Right atrium auricular region (tissue), 2 donors: ENCODE results near the gene RFX8. TPM values are rescaled to one million over a fixed set of nuclear protein-coding genes. Genes with fewer than 3 reads are reported as not detected.

Source experiments
- DNase-seq: peaks from one replicate; pipeline ENCODE4 v3.0.0-alpha.2; 2019; ENCODE audit warnings: low spot score
- H3K27ac ChIP-seq, 2 donors: fragments of 200-600 bp; sonication (generic); 1 replicate in 1 of 2; 2 replicates in 1 of 2; pipeline ENCODE4 v1.5.1; 2016 to 2019
- H3K27me3 ChIP-seq, 2 donors: fragments of 200-600 bp; sonication (generic); one replicate each; pipeline versions ENCODE4 v1.5.1 to v1.6.0; 2017 to 2019
- H3K36me3 ChIP-seq: fragments of 200-600 bp; sonication (generic); one replicate; pipeline ENCODE4 v1.5.1; 2016
- H3K4me1 ChIP-seq, 2 donors: fragments of 200-600 bp; sonication (generic); one replicate each; pipeline versions ENCODE4 v1.5.1 to v1.6.0; 2017 to 2019
- H3K4me3 ChIP-seq, 2 donors: fragments of 200-600 bp; sonication (generic); 1 replicate in 1 of 2; 2 replicates in 1 of 2; pipeline ENCODE4 v1.5.1; 2017 to 2019; ENCODE audit warnings: mild to moderate bottlenecking in 1 of 2, moderate library complexity in 1 of 2
- H3K9me3 ChIP-seq, 2 donors: fragments of 200-600 bp; sonication (generic); one replicate each; pipeline ENCODE4 v1.5.1; 2019
- CTCF ChIP-seq, 2 donors: fragments of 200-600 bp; sonication (generic); IDR thresholded peaks; one replicate each; pipeline ENCODE4 v1.5.1; 2019; ENCODE audit warnings: antibody characterized with exemption in 2 of 2
- total RNA-seq, 2 donors: library from RNA; depleted of rRNA; stranded (reverse); fragments of >200 nt; gene quantifications; one replicate each; pipeline ENCODE4 v1.1.0, GENCODE V29; 2016

RFX8 gene
- total RNA-seq, 2 donors from 2014 or later, result 0.35 TPM; not detected in 1

- TF ChIP-seq CTCF (IDR thresholded peaks at IDR 0.05), result no peak
- Histone ChIP-seq H3K27ac (no peak overlapping the region), H3K4me3 (no peak overlapping the region), H3K36me3 (no peaks in the 10 kb centered on the region), H3K4me1 (peaks cover 0 to 22% of the 10 kb centered on the region in 2 donors), H3K9me3 (no peaks in the 10 kb centered on the region), H3K27me3 (no peaks in the 10 kb centered on the region)
- DNase-seq, result no peak
Measured at GRCh38 chr2:101500180-101500579, 25.3 kb upstream of the RFX8 start.

- Histone ChIP-seq H3K27ac (no peak overlapping the region), H3K4me3 (no peak overlapping the region), H3K27me3 (no peaks in the 10 kb centered on the region), H3K4me1 (peaks cover 0 to 13% of the 10 kb centered on the region in 2 donors), H3K36me3 (no peaks in the 10 kb centered on the region), H3K9me3 (no peaks in the 10 kb centered on the region)
- no peak for DNase-seq
- TF ChIP-seq CTCF (IDR thresholded peaks at IDR 0.05), result no peak
Measured at GRCh38 chr2:101496279-101496678, 21.4 kb upstream of the RFX8 start.

- no peak for TF ChIP-seq CTCF (IDR thresholded peaks at IDR 0.05)
- Histone ChIP-seq H3K4me1 (no peaks in the 10 kb centered on the region), H3K27me3 (no peaks in the 10 kb centered on the region), H3K9me3 (no peaks in the 10 kb centered on the region), H3K4me3 (no peak overlapping the region), H3K27ac (no peak overlapping the region), H3K36me3 (no peaks in the 10 kb centered on the region)
- DNase-seq, result no peak
Measured at GRCh38 chr2:101492936-101493473, 18.1 kb upstream of the RFX8 start.

GRCh38 chr2:101486994-101487393 is 12.1 kb upstream of the RFX8 start:
- H3K27me3 ChIP-seq, result no peaks in the 10 kb centered on the region
- H3K27ac ChIP-seq, result no peak overlapping the region
- TF ChIP-seq CTCF (IDR thresholded peaks at IDR 0.05), result no peak
- H3K4me3 ChIP-seq, result no peak overlapping the region
- no peaks in the 10 kb centered on the region for H3K36me3 ChIP-seq
- no peaks in the 10 kb centered on the region for H3K9me3 ChIP-seq
- DNase-seq, result no peak
- no peaks in the 10 kb centered on the region for H3K4me1 ChIP-seq

GRCh38 chr2:101486258-101486701 is 11.4 kb upstream of the RFX8 start:
- no peak overlapping the region for H3K27ac ChIP-seq
- DNase-seq, result no peak

More at GRCh38 chr2:101486258-101486701, 11.4 kb upstream of the RFX8 start:
- no peak overlapping the region for H3K4me3 ChIP-seq
- H3K9me3 ChIP-seq, result no peaks in the 10 kb centered on the region
- H3K36me3 ChIP-seq, result no peaks in the 10 kb centered on the region
- H3K4me1 ChIP-seq, result no peaks in the 10 kb centered on the region
- H3K27me3 ChIP-seq, result no peaks in the 10 kb centered on the region
- TF ChIP-seq CTCF (IDR thresholded peaks at IDR 0.05), result no peak
